Ecto neural progenitor cell (in vitro differentiated cells): ENCODE results near the gene OSER1.

ENCODE experiments used
- DNase-seq: peaks from one replicate; pipeline ENCODE4 v3.0.0-alpha.2; 2018; ENCODE audit warnings: low spot score

Gene OSER1

GRCh38 chr20:44174996-44175765 lies 35.4 kb downstream of the OSER1 start:
- no peak for DNase-seq

GRCh38 chr20:44173846-44174245 lies 36.7 kb downstream of the OSER1 start:
- DNase-seq: no peak

GRCh38 chr20:44173116-44173515 lies 37.5 kb downstream of the OSER1 start:
- no peak for DNase-seq

DNA sequence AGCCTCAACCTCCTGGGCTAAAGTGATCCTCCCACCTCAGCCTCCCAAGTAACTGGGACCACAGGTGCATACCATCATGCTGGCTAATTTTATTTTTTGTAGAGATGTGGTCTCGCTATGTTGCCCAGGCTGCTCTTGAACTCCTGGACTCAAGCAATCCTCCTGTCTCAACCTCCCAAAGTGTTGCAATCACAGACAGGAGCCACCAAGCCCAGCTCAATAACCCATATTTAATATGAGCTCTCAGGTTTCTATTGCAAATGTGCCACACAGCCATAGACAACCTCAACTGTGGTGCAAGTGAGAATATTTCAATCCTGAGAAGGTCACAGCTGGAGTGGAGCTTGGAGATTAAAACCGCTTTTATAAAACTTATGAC lies 38.0 kb downstream of the OSER1 start:
- no peak for DNase-seq

- DNase-seq: no peak
Observed at GRCh38 chr20:44171775-44172571, 38.6 kb downstream of the OSER1 start.

DNA sequence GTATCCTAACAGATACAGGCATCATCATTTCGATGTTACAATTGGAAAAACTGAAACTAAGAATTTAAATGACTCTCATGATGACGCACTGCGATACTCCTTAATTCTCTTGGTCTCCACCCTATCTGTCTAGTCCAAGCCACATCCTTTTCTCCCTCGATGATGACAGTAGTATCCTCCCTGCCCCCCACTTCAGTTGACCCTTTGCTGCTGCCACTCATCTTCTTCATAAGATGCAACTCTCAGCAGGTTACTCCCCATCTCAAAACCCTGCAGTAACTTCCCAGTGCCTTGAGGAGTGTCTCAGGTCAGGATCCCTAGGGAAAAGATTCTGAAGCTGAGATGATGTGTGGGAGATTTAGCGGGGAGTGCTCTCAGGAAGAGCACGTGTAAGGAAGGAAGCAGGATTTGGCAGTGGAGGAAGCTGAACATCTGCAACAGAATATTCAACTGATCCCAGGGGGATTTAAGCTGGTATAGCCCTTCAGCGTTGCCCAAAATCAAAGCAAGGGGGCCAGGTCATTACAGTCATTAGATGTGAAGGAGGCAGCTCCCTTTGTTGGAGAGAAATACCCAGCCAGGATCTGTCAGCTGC lies 39.7 kb downstream of the OSER1 start:
- no peak for DNase-seq

GRCh38 chr20:44167736-44168135 lies 42.8 kb downstream of the OSER1 start:
- no peak for DNase-seq

GRCh38 chr20:44166477-44166876 lies 44.1 kb downstream of the OSER1 start:
- DNase-seq: no peak

GRCh38 chr20:44166008-44166407 lies 44.6 kb downstream of the OSER1 start:
- no peak for DNase-seq

- no peak for DNase-seq
Observed at GRCh38 chr20:44160133-44160532, 50.4 kb downstream of the OSER1 start.

GRCh38 chr20:44159711-44160110 lies 50.9 kb downstream of the OSER1 start:
- DNase-seq: no peak

- no peak for DNase-seq
Observed at GRCh38 chr20:44159125-44159524, 51.4 kb downstream of the OSER1 start.

GRCh38 chr20:44157061-44157460 lies 53.5 kb downstream of the OSER1 start:
- no peak for DNase-seq

- no peak for DNase-seq
Observed at GRCh38 chr20:44154521-44155001, 56.0 kb downstream of the OSER1 start.

DNA sequence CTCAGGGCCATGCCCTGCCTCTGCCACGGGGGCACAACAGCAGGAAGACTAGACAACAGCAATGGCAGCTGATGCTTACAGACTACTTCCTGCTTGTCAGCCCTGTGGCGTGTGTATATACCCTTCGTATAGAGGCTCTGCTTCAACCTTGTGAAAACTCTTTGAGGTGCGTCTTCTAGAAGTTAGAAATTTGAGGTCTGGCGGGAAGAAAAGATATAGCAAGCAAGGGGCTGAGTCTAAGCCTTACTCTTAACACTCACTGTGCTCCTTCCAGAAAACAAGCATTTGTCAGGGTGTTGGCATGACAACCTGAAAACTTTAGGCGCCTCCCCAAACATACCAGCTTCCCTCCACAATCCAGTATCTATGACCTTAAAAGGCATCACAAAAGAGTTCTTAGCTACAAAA lies 56.9 kb downstream of the OSER1 start:
- DNase-seq: no peak

DNA sequence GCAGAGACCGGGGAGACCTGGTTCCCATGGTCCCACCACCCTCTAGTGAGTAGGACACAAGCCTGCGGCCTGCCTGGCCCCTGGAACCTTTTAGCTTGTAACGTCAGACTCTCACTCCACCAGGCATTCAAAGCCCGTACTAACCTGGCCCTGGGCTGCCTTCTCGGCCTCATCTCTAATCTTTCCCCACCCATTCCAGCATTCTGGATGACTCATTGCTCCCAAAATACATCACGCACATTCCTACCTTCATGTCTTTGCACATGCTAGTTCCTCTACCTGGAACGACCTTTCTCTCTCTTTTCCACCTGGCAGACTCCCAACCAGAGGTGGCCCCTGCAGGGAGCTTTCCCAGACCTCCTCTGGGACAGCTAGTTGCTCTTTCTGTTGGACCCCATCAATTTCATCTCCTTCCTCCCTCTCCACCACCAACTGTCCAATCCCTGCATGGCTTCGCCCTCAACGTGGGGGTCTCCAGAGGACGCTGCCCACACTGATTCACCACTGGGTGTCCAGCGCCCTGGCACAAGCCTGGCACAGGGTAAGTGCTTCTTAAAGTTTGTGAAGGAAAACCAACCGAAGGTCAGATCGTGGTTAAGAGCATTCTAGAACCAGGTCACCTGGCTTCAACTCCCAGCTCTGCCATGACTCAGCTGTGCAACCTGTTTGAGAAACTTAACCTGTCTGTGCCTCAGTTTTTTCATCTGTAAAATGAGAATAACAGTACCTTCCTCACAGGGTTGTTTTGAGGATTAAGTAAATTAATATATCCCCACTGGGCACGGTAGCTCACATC lies 58.8 kb downstream of the OSER1 start:
- DNase-seq: no peak

GRCh38 chr20:44146272-44146671 lies 64.3 kb downstream of the OSER1 start:
- DNase-seq: no peak
